Stimulated activated CD8-positive, alpha-beta memory T cell treated with anti-CD3 and anti-CD28 coated beads, Interleukin-15, amount 100 ng/mL, for 24 hours (primary cell): ENCODE data around the gene TIGD1.

Experiments used
- DNase-seq: peaks from one replicate; pipeline ENCODE4 v3.0.0-alpha.2; 2020; ENCODE audit warnings: low read depth

The TIGD1 gene

GRCh38 chr2:232501794-232502390 is 48.5 kb downstream of the TIGD1 start:
- no peak for DNase-seq

- no peak for DNase-seq
These were observed 49.0 kb downstream of the TIGD1 start for GRCh38 chr2:232501331-232501771.

DNA sequence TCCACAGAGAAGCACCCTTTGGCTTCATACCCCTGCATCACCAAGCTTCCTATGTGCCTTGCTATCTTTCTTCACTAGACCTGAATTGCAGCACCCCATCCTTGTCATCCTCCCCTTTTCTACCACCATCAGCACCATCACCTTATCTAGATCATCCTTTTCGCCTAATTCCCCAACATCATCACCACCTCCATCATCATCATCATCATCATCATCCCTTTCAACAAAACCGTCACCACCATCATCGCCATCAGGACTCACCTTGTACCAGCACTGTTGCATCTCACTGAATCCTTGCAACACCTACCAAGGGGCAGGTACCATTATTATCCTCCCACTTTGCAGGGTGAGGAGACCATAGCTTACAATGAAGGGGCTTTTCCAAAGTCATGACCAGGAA is 51.9 kb downstream of the TIGD1 start:
- no peak for DNase-seq
